ENCODE results near the gene BAHCC1. TPM values are rescaled to one million over a fixed set of nuclear protein-coding genes. Genes with fewer than 3 reads are reported as not detected.

Gene BAHCC1
- polyA plus RNA-seq, 1 experiment = 3.1 TPM

GRCh38 chr17:81487487-81488275 is 92.4 kb downstream of the BAHCC1 start:
- no peak for TF ChIP-seq CTCF (IDR thresholded peaks at IDR 0.05; ENCODE audit: insufficient read depth, low read depth, low read length)
- CTCF ChIA-PET = interaction anchor here (1.2 kb wide), 1 partner anchor 233 kb away, joined by 4 read pairs; no protein-coding TSS in a partner anchor
- DNase-seq (ENCODE audit: low read depth) = no peak
- Histone ChIP-seq H3K36me3 (ENCODE audit: control insufficient read depth, insufficient read depth, low read length) (no peaks in the 10 kb centered on the region), H3K27me3 (ENCODE audit: control insufficient read depth, insufficient read depth, low read length) (peaks cover 2% of the 10 kb centered on the region; the same call in 1 of the 2 replicates), H3K4me3 (ENCODE audit: low read depth, low read length) (peak overlapping the region; percentile 73)
- POLR2A ChIA-PET = no interaction called here

DNA sequence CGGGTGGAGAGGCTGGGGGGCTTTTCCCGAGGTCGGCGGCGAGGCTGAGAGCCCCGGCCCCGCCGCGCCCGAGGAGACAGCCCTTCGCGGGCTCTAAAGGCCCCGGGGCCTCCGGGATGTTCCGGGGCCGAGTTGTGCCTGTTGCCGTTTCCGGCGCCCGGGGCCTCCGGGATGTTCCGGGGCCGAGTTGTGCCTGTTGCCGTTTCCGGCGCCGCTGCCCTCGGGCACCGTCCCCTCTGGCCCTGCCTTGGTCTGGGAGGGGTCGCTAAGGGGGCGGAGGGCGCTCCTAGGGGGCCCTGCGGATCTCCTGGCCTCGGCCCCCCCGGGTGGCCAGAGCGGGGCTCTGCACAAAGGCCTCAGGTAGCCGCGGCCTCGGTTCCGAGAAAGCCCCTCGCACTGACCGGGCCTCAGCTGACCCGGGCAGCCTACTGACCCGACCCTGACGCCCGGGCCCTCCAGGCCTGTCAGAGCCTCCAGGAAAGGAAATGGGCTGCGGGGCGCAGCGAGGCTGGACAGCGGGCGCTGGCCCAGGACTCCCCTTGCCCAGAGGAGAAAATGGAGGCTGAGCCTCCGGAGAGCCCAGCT is 93.1 kb downstream of the BAHCC1 start:
- Histone ChIP-seq H3K36me3 (ENCODE audit: control insufficient read depth, insufficient read depth, low read length) (no peaks in the 10 kb centered on the region), H3K27me3 (ENCODE audit: control insufficient read depth, insufficient read depth, low read length) (peaks cover 4% of the 10 kb centered on the region; the same call in 1 of the 2 replicates), H3K4me3 (ENCODE audit: low read depth, low read length) (peak overlapping the region; percentile 73)
- ChIA-PET POLR2A (no interaction called here), CTCF (interaction anchor here (1.0 to 1.5 kb wide), 3 partner anchors 31 to 346 kb away, joined by 3 to 4 read pairs (median 3); no protein-coding TSS in a partner anchor)
- DNase-seq (ENCODE audit: low read depth) = no peak
- no peak for TF ChIP-seq CTCF (IDR thresholded peaks at IDR 0.05; ENCODE audit: insufficient read depth, low read depth, low read length)

- no peak for DNase-seq (ENCODE audit: low read depth)
- ChIA-PET POLR2A (no interaction called here), CTCF (interaction anchor here (0.6 to 1.5 kb wide), 5 partner anchors 22 to 347 kb away, joined by 3 to 5 read pairs (median 3); no protein-coding TSS in a partner anchor)
- H3K36me3 ChIP-seq (ENCODE audit: control insufficient read depth, insufficient read depth, low read length) = no peaks in the 10 kb centered on the region
- H3K4me3 ChIP-seq (ENCODE audit: low read depth, low read length) = no peak overlapping the region; the same call in 1 of the 2 replicates
- TF ChIP-seq CTCF (IDR thresholded peaks at IDR 0.05; ENCODE audit: insufficient read depth, low read depth, low read length) = no peak
- H3K27me3 ChIP-seq (ENCODE audit: control insufficient read depth, insufficient read depth, low read length) = peaks cover 4% of the 10 kb centered on the region; the same call in 1 of the 2 replicates
Observed at GRCh38 chr17:81489012-81489997, 94.0 kb downstream of the BAHCC1 start.

GRCh38 chr17:81489998-81490992 is 95.0 kb downstream of the BAHCC1 start:
- ChIA-PET CTCF (interaction anchor here (0.6 to 1.5 kb wide), 4 partner anchors 21 to 237 kb away, joined by 3 to 5 read pairs (median 3); no protein-coding TSS in a partner anchor), POLR2A (no interaction called here)
- DNase-seq (ENCODE audit: low read depth) = no peak
- Histone ChIP-seq H3K27me3 (ENCODE audit: control insufficient read depth, insufficient read depth, low read length) (peaks cover 4% of the 10 kb centered on the region; the same call in 1 of the 2 replicates), H3K36me3 (ENCODE audit: control insufficient read depth, insufficient read depth, low read length) (no peaks in the 10 kb centered on the region), H3K4me3 (ENCODE audit: low read depth, low read length) (no peak overlapping the region)
- TF ChIP-seq CTCF (IDR thresholded peaks at IDR 0.05; ENCODE audit: insufficient read depth, low read depth, low read length) = no peak

Data from BJ (cell line).